Activated T-cell treated with anti-CD3 and anti-CD28 coated beads for 24 hours (primary cell): ENCODE data around the gene BRD2.

Experiments used
- DNase-seq: peaks from one replicate; pipeline ENCODE4 v3.0.0-alpha.2; 2020; ENCODE audit warnings: low read depth

BRD2 gene

GRCh38 chr6:33029328-33030184, 61.2 kb downstream of the BRD2 start:
- no peak for DNase-seq

- no peak for DNase-seq
Measured at GRCh38 chr6:33030245-33030644, 61.9 kb downstream of the BRD2 start.
